Omental fat pad (tissue), 4 donors: Measurements from ENCODE around the gene PDE4D. TPM values are rescaled to one million over a fixed set of nuclear protein-coding genes. Genes with fewer than 3 reads are reported as not detected.

ENCODE experiments used
- ATAC-seq: fragments of 150-250 bp; one replicate; pipeline ENCODE4 v1.9.1; 2016; ENCODE audit warnings: mild to moderate bottlenecking, moderate library complexity; ENCODE audit not compliant: low FRiP score
- DNase-seq: peaks from one replicate; pipeline ENCODE4 v3.0.0-alpha.2; 2019; ENCODE audit warnings: low spot score
- total RNA-seq, 4 donors: library from RNA; depleted of rRNA; stranded (reverse); fragments of >200 nt; gene quantifications; one replicate each; pipeline ENCODE4 v1.1.0, GENCODE V29; 2016
- TF ChIP-seq, protein P1 (sequence below), 3 donors: fragments of 450-650 bp; IDR thresholded peaks; one replicate each; pipeline ENCODE4 v1.5.1; 2016 to 2017; ENCODE audit warnings: antibody characterized with exemption in 3 of 3, mild to moderate bottlenecking in 3 of 3, moderate library complexity in 2 of 3

Gene PDE4D
- total RNA-seq, 4 donors from 2014 or later, result 32.5 to 94.8 (median 43.2) TPM

DNA sequence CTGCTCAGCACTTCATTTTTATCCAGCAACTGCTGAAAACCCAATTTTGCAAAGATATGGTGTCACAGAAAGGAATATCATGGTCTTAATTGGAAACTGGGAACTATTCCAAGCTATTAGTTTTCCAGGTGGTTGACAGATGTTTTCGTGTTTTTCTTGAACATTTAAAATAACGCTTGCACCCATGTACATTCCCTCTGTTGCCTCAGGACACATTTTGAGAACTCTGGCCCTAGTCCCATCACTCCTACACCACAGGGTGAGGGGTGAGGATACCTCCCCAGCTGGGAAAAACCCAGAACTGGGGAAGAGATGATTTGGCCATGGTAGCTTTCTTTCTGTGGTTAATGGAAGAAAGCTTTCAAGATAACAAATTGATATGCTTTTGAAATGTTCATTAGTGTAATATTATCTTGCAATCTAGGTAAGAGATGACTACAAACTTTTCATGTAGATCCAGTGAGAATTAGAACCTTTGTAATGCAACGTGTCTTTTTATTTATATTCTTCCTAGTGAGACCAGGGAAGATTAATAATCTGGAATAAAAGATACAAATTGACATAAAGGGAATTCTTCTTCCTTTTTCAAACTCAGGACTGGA lies 683.7 kb downstream of the PDE4D start:
- ATAC-seq (peak; percentile 39), DNase-seq (no peak)
- TF ChIP-seq, protein P1, sequence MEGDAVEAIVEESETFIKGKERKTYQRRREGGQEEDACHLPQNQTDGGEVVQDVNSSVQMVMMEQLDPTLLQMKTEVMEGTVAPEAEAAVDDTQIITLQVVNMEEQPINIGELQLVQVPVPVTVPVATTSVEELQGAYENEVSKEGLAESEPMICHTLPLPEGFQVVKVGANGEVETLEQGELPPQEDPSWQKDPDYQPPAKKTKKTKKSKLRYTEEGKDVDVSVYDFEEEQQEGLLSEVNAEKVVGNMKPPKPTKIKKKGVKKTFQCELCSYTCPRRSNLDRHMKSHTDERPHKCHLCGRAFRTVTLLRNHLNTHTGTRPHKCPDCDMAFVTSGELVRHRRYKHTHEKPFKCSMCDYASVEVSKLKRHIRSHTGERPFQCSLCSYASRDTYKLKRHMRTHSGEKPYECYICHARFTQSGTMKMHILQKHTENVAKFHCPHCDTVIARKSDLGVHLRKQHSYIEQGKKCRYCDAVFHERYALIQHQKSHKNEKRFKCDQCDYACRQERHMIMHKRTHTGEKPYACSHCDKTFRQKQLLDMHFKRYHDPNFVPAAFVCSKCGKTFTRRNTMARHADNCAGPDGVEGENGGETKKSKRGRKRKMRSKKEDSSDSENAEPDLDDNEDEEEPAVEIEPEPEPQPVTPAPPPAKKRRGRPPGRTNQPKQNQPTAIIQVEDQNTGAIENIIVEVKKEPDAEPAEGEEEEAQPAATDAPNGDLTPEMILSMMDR (IDR thresholded peaks at IDR 0.05), result no peak

DNA sequence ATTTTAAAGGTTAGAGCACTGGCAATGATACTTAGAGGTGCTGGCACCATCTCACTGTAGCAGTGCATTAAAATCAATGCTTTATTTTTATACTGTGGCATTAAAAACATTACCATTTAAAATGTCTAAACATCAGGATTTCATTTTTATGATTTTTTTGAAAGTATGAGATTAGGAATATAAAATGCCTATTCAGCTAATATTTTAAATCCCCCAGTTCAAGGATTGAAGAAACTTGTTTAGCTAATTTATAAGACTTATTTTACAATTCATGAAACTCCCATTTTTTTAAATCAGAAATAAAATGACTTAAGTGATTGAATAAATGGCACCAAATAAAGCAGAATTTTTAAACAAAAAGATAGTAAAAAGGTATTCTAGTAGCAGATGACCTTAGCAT lies 685.1 kb downstream of the PDE4D start:
- ATAC-seq (no peak), DNase-seq (no peak)
- TF ChIP-seq, protein P1 (IDR thresholded peaks at IDR 0.05), result no peak

DNA sequence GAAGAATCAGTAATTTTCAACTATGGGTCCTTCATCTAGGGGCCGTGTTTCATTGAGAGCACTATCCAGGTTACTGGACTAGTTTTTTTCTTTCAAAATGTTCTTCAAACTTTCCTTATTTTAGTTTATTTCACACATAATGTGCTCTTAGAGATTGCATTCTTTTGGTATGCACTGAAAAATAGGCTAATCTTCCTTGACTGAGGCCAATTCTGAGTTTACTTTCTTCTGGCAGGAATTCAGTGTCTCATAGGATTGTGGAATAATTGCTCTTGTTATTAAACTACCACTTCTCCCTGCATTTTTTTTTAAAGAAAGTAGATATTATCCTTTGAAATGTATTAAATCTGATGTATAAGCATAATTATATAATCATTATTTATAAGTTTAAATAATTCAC lies 686.1 kb downstream of the PDE4D start:
- ATAC-seq (no peak), DNase-seq (no peak)
- TF ChIP-seq, protein P1 (IDR thresholded peaks at IDR 0.05), result no peak

DNA sequence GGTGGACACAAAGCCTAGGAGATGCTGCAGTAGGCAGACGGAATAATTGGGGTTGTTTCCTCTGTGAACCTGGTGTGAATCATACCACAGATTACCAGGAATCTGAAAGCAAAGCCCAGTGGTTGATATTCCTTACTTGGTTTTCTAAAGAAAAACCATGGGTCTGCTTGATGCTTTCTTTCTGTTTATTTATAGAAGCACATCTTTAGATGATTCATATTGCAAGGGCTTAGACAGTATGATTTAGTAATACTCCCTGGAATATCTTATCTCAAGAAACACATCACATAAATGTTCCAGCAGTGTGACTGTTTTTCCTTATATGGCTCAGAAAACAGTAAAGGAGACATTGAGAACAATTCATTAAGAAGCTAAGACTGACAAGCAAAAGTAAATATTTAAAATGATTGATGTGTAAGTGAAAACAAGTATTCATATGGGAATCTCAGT lies 687.4 kb downstream of the PDE4D start:
- ATAC-seq, result peak; percentile 51
- no peak for DNase-seq
- TF ChIP-seq, protein P1 (IDR thresholded peaks at IDR 0.05), result no peak

DNA sequence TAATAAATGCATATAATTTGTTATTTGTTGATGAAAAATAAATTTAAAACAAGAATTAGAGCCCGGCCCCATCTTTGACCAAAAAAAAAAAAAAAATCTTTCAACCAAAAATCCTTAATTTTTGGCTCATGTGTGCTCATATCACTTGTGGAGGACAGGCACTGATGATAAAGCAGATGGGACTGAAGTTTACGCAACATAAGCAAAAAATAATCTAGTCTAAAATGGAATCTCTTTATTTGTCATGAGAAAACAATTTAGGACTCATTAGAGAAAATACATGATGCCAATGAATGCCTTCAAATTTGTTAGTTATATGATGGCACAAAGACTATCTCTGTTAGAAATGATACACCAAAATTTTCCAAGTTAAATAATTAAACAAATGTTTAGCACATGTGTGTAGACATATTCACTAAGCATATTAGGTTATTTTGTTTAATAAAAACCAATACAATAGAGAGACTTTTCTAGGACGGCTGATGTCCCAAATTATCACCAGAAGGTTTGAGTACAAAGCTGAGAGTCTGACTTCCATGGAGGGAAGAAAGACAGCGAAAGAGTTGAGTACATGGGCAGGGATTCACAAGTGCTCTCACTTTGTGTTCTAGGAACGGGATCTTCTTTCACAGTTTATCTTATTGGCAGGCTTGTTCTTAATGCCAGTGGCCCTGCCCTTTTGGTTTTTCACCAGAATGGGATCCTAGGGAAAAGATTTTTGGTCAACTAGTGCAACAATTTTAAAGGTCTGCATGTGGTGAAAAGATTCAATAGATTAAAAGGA lies 689.2 kb downstream of the PDE4D start:
- TF ChIP-seq, protein P1 (IDR thresholded peaks at IDR 0.05), result no peak
- no peak for DNase-seq
- no peak for ATAC-seq

DNA sequence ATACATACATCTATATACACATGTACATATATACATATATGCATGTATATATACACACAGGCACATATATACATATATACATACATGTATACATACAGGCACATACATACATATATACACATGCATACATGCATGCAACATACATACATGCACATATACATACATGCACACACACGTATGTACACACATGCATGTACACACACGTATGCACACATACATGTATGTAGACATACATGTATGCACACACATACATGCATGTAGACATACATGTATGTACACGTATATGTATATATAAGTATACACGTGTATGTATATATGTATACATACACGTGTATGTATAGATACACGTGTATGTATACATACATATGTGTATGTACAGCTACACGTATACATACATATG lies 693.7 kb downstream of the PDE4D start:
- DNase-seq (no peak), ATAC-seq (no peak)
- TF ChIP-seq, protein P1 (IDR thresholded peaks at IDR 0.05), result no peak

DNA sequence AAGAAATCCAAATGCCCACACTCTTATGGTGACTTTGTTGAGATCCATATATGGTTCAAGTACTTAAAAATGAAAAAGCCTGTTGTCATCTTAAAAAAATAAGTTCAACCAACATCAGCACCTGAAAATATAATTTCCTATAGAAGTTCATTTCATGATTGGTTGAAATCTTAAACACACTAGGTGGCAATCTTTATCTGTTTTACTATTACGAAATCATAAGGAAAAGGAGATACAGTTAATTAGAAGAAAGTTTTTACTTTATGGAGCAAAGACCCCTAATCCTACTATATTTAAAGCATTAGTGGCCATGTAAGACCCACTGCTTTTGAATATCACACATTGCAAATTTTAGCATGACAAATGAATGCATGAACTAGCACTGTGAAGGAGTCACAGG lies 694.7 kb downstream of the PDE4D start:
- ATAC-seq (no peak), DNase-seq (no peak)
- TF ChIP-seq, protein P1 (IDR thresholded peaks at IDR 0.05), result no peak
